Astrocyte of the hippocampus (primary cell): ENCODE results near the gene PDHX.
"Not testable (repeated sequence)": the region's sequence is repeated elsewhere in the genome, so short reads cannot be mapped to it uniquely, and the experiment has no call there.

Experiments
- DNase-seq: peaks from one replicate; pipeline ENCODE4 v3.0.0; 2011; ENCODE audit warnings: low read depth, low spot score

PDHX gene

GRCh38 chr11:34916015-34916842 lies at the start of gene PDHX, which contains the start of gene APIP:
Gene PDHX, plus strand, starts transcription at chr11:34916618. Its CDS starts 38 bp downstream, at chr11:34916656.
Gene APIP, minus strand, starts transcription at chr11:34916379. Its CDS starts 95 bp downstream, at chr11:34916284.
- peak; percentile 100 for DNase-seq

GRCh38 chr11:34869425-34869824 lies 47.0 kb upstream of the PDHX start:
- no peak for DNase-seq

GRCh38 chr11:34870548-34871196 lies 45.7 kb upstream of the PDHX start:
- DNase-seq: no peak

GRCh38 chr11:34874202-34874601 lies 42.2 kb upstream of the PDHX start:
- no peak for DNase-seq

GRCh38 chr11:34877375-34877975 lies 38.9 kb upstream of the PDHX start:
- no peak for DNase-seq

GRCh38 chr11:34881900-34882299 lies 34.5 kb upstream of the PDHX start:
- DNase-seq: no peak

GRCh38 chr11:34886609-34887008 lies 29.8 kb upstream of the PDHX start:
- DNase-seq: no peak

GRCh38 chr11:34887260-34887659 lies 29.2 kb upstream of the PDHX start:
- DNase-seq: no peak

- DNase-seq: peak; percentile 10
Measured at GRCh38 chr11:34890089-34890488, 26.3 kb upstream of the PDHX start.

- DNase-seq: peak; percentile 57
Measured at GRCh38 chr11:34890812-34891211, 25.6 kb upstream of the PDHX start.

GRCh38 chr11:34891611-34892010 lies 24.8 kb upstream of the PDHX start:
- no peak for DNase-seq

GRCh38 chr11:34893416-34893815 lies 23.0 kb upstream of the PDHX start:
- no peak for DNase-seq

- DNase-seq: not testable (repeated sequence)
Measured at GRCh38 chr11:34896191-34896590, 20.2 kb upstream of the PDHX start.

GRCh38 chr11:34897171-34897870 lies 19.1 kb upstream of the PDHX start:
- no peak for DNase-seq

GRCh38 chr11:34898474-34898873 lies 17.9 kb upstream of the PDHX start:
- no peak for DNase-seq

- DNase-seq: peak; percentile 20
Measured at GRCh38 chr11:34899633-34900016, 16.8 kb upstream of the PDHX start.

GRCh38 chr11:34904421-34904955 lies 11.9 kb upstream of the PDHX start:
- no peak for DNase-seq

GRCh38 chr11:34905666-34906065 lies 10.8 kb upstream of the PDHX start:
- no peak for DNase-seq

GRCh38 chr11:34907934-34908593 lies 8.4 kb upstream of the PDHX start:
- no peak for DNase-seq

GRCh38 chr11:34909415-34909814 lies 7.0 kb upstream of the PDHX start:
- no peak for DNase-seq

GRCh38 chr11:34909955-34910354 lies 6.5 kb upstream of the PDHX start:
- no peak for DNase-seq
